SK-N-SH (cell line): ENCODE measurements around the gene ZNF280D. TPM values are rescaled to one million over a fixed set of nuclear protein-coding genes. Genes with fewer than 3 reads are reported as not detected.

Experiments used
- CTCF ChIA-PET: fragments of 300-600, 350-600 bp; formaldehyde crosslinking; extraction: SDS; loops from one replicate; lab custom pipeline; 2021; lab: Yijun Ruan, JAX
- POLR2A ChIA-PET: fragments of 350-600 bp; sonication (Branson Sonifier 250); formaldehyde crosslinking; extraction: SDS; loops from one replicate; lab custom pipeline; 2020; ENCODE audit warnings: antibody characterized with exemption, inconsistent platforms; lab: Yijun Ruan, JAX
- DNase-seq: peaks from one replicate; pipeline ENCODE4 v3.0.0; 2012
- H2AFZ ChIP-seq: fragments of 200-600 bp; sonication (generic); 2 replicates; pipeline ENCODE4 v1.8.1; 2016; ENCODE audit warnings: antibody characterized with exemption, mild to moderate bottlenecking, low read depth
- H3F3A ChIP-seq: fragments of 200-600 bp; sonication (generic); replicated peaks from 2 replicates; pipeline ENCODE3; 2016; ENCODE audit warnings: antibody characterized with exemption, mild to moderate bottlenecking; ENCODE audit not compliant: insufficient read depth
- H3K27ac ChIP-seq, 2 experiments: fragments of 200-500 bp in 1 of 2; fragments of 200-600 bp in 1 of 2; sonication (Bioruptor generic) in 1 of 2; sonication (generic), shearing (Covaris generic) in 1 of 2; 2 replicates each; pipeline versions ENCODE4 v1.5.1 to v1.6.1; 2014 to 2016; ENCODE audit warnings: low read depth in 2 of 2, inconsistent platforms in 1 of 2, low read length in 1 of 2, mild to moderate bottlenecking in 1 of 2, mixed read lengths in 1 of 2
- H3K27me3 ChIP-seq: fragments of 200-600 bp; sonication (generic), shearing (Covaris generic); 2 replicates; pipeline ENCODE4 v1.6.1; 2016; ENCODE audit warnings: mixed run types; ENCODE audit not compliant: insufficient read depth
- H3K36me3 ChIP-seq, 2 experiments: fragments of 200-500 bp in 1 of 2; fragments of 200-600 bp in 1 of 2; sonication (Bioruptor generic) in 1 of 2; sonication (generic) in 1 of 2; replicated peaks in 1 of 2; 2 replicates each; pipeline versions ENCODE3 to v1.5.1; 2014 to 2016; ENCODE audit warnings: low read length in 1 of 2, mild to moderate bottlenecking in 1 of 2; ENCODE audit not compliant: insufficient read depth in 2 of 2, control insufficient read depth in 1 of 2
- H3K4me1 ChIP-seq, 2 experiments: fragments of 200-500 bp in 1 of 2; fragments of 200-600 bp in 1 of 2; sonication (Bioruptor generic) in 1 of 2; sonication (generic), shearing (Covaris generic) in 1 of 2; 2 replicates each; pipeline versions ENCODE4 v1.5.1 to v1.6.1; 2014 to 2016; ENCODE audit warnings: low read depth in 1 of 2, low read length in 1 of 2, mixed run types in 1 of 2; ENCODE audit not compliant: insufficient read depth in 2 of 2, control insufficient read depth in 1 of 2
- H3K4me2 ChIP-seq: fragments of 200-600 bp; sonication (generic), shearing (Covaris generic); 2 replicates; pipeline ENCODE4 v1.6.1; 2017; ENCODE audit warnings: mixed run types
- H3K4me3 ChIP-seq, 2 experiments: fragments of 200-500 bp in 1 of 2; fragments of 200-600 bp in 1 of 2; sonication (Bioruptor generic) in 1 of 2; sonication (generic), shearing (Covaris generic) in 1 of 2; 2 replicates each; pipeline versions ENCODE4 v1.5.1 to v1.8.1; 2014 to 2016; ENCODE audit warnings: low read depth in 2 of 2, inconsistent platforms in 1 of 2, low read length in 1 of 2, mild to moderate bottlenecking in 1 of 2, mixed read lengths in 1 of 2, moderate library complexity in 1 of 2
- H3K79me2 ChIP-seq: fragments of 200-600 bp; sonication (generic); 2 replicates; pipeline ENCODE4 v1.8.1; 2017; ENCODE audit warnings: mild to moderate bottlenecking; ENCODE audit not compliant: insufficient read depth
- H3K9ac ChIP-seq: fragments of 200-600 bp; sonication (generic); 2 replicates; pipeline ENCODE4 v1.6.1; 2017; ENCODE audit warnings: mixed run types
- H3K9me2 ChIP-seq: fragments of 200-600 bp; sonication (generic); 2 replicates; pipeline ENCODE4 v1.6.1; 2017; ENCODE audit warnings: mixed run types
- H3K9me3 ChIP-seq: fragments of 200-600 bp; sonication (generic); 2 replicates; pipeline ENCODE4 v1.6.1; 2017; ENCODE audit warnings: mixed run types, mild to moderate bottlenecking, moderate library complexity
- H4K20me1 ChIP-seq: fragments of 200-600 bp; sonication (generic); 2 replicates; pipeline ENCODE4 v1.6.1; 2017; ENCODE audit warnings: mild to moderate bottlenecking, mixed run types; ENCODE audit not compliant: insufficient read depth
- CHD2 ChIP-seq: fragments of 150-350 bp; IDR thresholded peaks from 2 replicates; pipeline ENCODE4 v1.6.1; 2018; ENCODE audit warnings: low read length; ENCODE audit not compliant: partially characterized antibody
- EZH2phosphoT487 ChIP-seq: fragments of 200-600 bp; sonication (generic); IDR thresholded peaks from 2 replicates; pipeline ENCODE4 v1.6.1; 2017; ENCODE audit warnings: low read depth, mixed run types, mild to moderate bottlenecking, antibody characterized with exemption, moderate library complexity, borderline replicate concordance
- FOSL2 ChIP-seq: IDR thresholded peaks from 2 replicates; pipeline ENCODE4 v1.4.0; 2012; ENCODE audit warnings: low read depth, mild to moderate bottlenecking, moderate library complexity, borderline replicate concordance
- FOXJ3 ChIP-seq: sonication (generic); formaldehyde crosslinking; IDR thresholded peaks from 2 replicates; pipeline ENCODE4 v1.5.1; 2020; ENCODE audit warnings: mild to moderate bottlenecking, missing genetic modification reagents
- JUND ChIP-seq: IDR thresholded peaks from 2 replicates; pipeline ENCODE4 v1.4.0; 2012
- MEF2A ChIP-seq: IDR thresholded peaks from 2 replicates; pipeline ENCODE4 v1.4.0; 2012; ENCODE audit warnings: low read depth, borderline replicate concordance
- MXI1 ChIP-seq: IDR thresholded peaks from 2 replicates; pipeline ENCODE4 v1.6.1; 2012; ENCODE audit warnings: mild to moderate bottlenecking, low read depth, low read length, improper control_type of control experiment
- NFIC ChIP-seq: IDR thresholded peaks from 2 replicates; pipeline ENCODE4 v1.4.0; 2012; ENCODE audit warnings: borderline replicate concordance
- NRF1 ChIP-seq: IDR thresholded peaks from 2 replicates; pipeline ENCODE4 v1.6.1; 2012; ENCODE audit warnings: low read depth, mild to moderate bottlenecking, low read length
- RCOR1 ChIP-seq: fragments of 150-350 bp; IDR thresholded peaks from 2 replicates; pipeline ENCODE4 v1.6.1; 2017; ENCODE audit warnings: antibody characterized with exemption, low read length
- SMC3 ChIP-seq: IDR thresholded peaks from 2 replicates; pipeline ENCODE4 v1.6.1; 2012; ENCODE audit warnings: low read depth, low read length, improper control_type of control experiment
- TAF1 ChIP-seq: IDR thresholded peaks from 2 replicates; pipeline ENCODE4 v1.6.1; 2012; ENCODE audit warnings: low read depth, mild to moderate bottlenecking, low read length, moderate library complexity, borderline replicate concordance
- TCF12 ChIP-seq: IDR thresholded peaks from 2 replicates; pipeline ENCODE4 v1.4.0; 2012
- TEAD4 ChIP-seq: IDR thresholded peaks from 2 replicates; pipeline ENCODE4 v1.4.0; 2012; ENCODE audit warnings: mild to moderate bottlenecking, borderline replicate concordance; ENCODE audit not compliant: insufficient read depth
- YY1 ChIP-seq: IDR thresholded peaks from 2 replicates; pipeline ENCODE4 v1.4.0; 2012; ENCODE audit warnings: low read depth, mild to moderate bottlenecking
- WGBS: methylation state at CpG from one replicate; pipeline ENCODE4 v1.1.6; 2017; ENCODE audit warnings: low lambda C conversion rate; 5-methylcytosine and 5-hydroxymethylcytosine counted together
- polyA plus RNA-seq, 3 experiments: library from polyadenylated mRNA; depleted of rRNA; stranded (reverse); fragments of >200 nt; gene quantifications; 2 replicates each; pipeline ENCODE4 v1.2.3, GENCODE V29; 2012
- TF ChIP-seq, protein P1 (sequence below): IDR thresholded peaks from 2 replicates; pipeline ENCODE4 v1.4.0; 2012; ENCODE audit warnings: low read depth, borderline replicate concordance
- TF ChIP-seq, protein P2 (sequence below): fragments of 150-350 bp; IDR thresholded peaks from 2 replicates; pipeline ENCODE4 v1.6.1; 2017; ENCODE audit warnings: antibody characterized with exemption, low read length, low read depth, borderline replicate concordance
- TF ChIP-seq, protein P3 (sequence below): fragments of 150-350 bp; IDR thresholded peaks from 2 replicates; pipeline ENCODE4 v1.6.1; 2016; ENCODE audit warnings: mild to moderate bottlenecking, low read depth, low read length
- TF ChIP-seq, protein P4 (sequence below): IDR thresholded peaks from 2 replicates; pipeline ENCODE4 v1.4.0; 2012; ENCODE audit warnings: low read depth, borderline replicate concordance
- TF ChIP-seq, protein P5 (sequence below): IDR thresholded peaks from 2 replicates; pipeline ENCODE4; 2012

ZNF280D gene
- polyA plus RNA-seq, 1 of the 3 experiments (the other 2 are of a cell fraction): 5.4 TPM

DNA sequence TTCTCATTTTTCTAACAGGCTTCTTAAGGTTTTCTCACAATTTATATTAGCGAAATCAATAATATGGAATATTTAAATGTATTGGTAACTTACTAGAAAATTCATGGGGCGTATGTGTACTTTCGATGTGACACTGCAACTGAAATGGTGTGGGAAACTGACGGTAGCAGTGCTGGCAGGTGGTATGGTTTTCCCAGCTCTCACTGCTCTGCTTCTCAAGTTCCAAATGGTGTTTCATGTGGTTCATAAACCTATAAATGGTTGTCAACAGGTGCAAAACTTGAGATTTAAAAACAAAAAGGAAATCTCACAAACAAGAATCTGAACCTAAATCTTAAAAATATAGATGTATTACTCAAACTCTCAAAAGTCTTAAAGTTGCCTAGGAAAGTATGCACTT lies 54.7 kb downstream of the ZNF280D start (continued):
- TF ChIP-seq, protein P1, sequence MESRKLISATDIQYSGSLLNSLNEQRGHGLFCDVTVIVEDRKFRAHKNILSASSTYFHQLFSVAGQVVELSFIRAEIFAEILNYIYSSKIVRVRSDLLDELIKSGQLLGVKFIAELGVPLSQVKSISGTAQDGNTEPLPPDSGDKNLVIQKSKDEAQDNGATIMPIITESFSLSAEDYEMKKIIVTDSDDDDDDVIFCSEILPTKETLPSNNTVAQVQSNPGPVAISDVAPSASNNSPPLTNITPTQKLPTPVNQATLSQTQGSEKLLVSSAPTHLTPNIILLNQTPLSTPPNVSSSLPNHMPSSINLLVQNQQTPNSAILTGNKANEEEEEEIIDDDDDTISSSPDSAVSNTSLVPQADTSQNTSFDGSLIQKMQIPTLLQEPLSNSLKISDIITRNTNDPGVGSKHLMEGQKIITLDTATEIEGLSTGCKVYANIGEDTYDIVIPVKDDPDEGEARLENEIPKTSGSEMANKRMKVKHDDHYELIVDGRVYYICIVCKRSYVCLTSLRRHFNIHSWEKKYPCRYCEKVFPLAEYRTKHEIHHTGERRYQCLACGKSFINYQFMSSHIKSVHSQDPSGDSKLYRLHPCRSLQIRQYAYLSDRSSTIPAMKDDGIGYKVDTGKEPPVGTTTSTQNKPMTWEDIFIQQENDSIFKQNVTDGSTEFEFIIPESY: no peak
- TF ChIP-seq EZH2phosphoT487 (no peak), NRF1 (no peak), TAF1 (no peak), SMC3 (no peak), FOXJ3 (no peak), RCOR1 (no peak), TEAD4 (no peak)
- TF ChIP-seq, protein P2, sequence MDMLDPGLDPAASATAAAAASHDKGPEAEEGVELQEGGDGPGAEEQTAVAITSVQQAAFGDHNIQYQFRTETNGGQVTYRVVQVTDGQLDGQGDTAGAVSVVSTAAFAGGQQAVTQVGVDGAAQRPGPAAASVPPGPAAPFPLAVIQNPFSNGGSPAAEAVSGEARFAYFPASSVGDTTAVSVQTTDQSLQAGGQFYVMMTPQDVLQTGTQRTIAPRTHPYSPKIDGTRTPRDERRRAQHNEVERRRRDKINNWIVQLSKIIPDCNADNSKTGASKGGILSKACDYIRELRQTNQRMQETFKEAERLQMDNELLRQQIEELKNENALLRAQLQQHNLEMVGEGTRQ: no peak

DNA sequence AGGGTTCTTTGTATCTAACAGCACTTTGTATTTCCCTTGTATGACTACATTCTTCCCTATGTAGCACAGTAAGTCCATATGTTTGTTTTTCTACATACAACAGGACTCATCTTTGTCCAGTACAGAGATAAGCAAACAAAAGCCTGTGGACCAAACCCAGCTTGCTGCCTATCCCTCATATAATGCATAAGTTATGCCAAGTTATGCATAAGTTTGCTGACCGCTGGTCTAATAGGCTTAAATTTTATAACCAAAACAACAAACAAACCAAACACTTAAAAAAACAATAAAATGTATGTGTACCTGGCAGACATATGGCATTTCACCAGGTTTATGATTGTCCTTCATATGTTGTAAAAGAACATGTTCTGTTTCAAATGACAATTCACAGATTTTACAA lies 56.0 kb downstream of the ZNF280D start:
- Histone ChIP-seq H2AFZ (no peak overlapping the region), H3K9me2 (no peaks in the 10 kb centered on the region), H3K79me2 (no peaks in the 10 kb centered on the region), H3K4me3 (no peak overlapping the region), H3K27me3 (no peaks in the 10 kb centered on the region), H3F3A (no peaks in the 10 kb centered on the region), H3K27ac (no peak overlapping the region), H3K4me1 (no peaks in the 10 kb centered on the region), H3K9me3 (no peaks in the 10 kb centered on the region), H3K4me2 (no peak overlapping the region), H3K9ac (no peak overlapping the region), H4K20me1 (no peaks in the 10 kb centered on the region), H3K36me3 (peaks cover 48 to 55% of the 10 kb centered on the region in 2 experiments)
- TF ChIP-seq TAF1 (no peak), JUND (no peak), MXI1 (no peak), EZH2phosphoT487 (no peak), NFIC (no peak), CHD2 (no peak), YY1 (no peak), TCF12 (no peak), RCOR1 (no peak), FOSL2 (no peak), MEF2A (no peak)
- TF ChIP-seq, protein P3, sequence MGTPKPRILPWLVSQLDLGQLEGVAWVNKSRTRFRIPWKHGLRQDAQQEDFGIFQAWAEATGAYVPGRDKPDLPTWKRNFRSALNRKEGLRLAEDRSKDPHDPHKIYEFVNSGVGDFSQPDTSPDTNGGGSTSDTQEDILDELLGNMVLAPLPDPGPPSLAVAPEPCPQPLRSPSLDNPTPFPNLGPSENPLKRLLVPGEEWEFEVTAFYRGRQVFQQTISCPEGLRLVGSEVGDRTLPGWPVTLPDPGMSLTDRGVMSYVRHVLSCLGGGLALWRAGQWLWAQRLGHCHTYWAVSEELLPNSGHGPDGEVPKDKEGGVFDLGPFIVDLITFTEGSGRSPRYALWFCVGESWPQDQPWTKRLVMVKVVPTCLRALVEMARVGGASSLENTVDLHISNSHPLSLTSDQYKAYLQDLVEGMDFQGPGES: no peak
- TF ChIP-seq, protein P4, sequence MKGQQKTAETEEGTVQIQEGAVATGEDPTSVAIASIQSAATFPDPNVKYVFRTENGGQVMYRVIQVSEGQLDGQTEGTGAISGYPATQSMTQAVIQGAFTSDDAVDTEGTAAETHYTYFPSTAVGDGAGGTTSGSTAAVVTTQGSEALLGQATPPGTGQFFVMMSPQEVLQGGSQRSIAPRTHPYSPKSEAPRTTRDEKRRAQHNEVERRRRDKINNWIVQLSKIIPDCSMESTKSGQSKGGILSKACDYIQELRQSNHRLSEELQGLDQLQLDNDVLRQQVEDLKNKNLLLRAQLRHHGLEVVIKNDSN: no peak
- TF ChIP-seq, protein P5, sequence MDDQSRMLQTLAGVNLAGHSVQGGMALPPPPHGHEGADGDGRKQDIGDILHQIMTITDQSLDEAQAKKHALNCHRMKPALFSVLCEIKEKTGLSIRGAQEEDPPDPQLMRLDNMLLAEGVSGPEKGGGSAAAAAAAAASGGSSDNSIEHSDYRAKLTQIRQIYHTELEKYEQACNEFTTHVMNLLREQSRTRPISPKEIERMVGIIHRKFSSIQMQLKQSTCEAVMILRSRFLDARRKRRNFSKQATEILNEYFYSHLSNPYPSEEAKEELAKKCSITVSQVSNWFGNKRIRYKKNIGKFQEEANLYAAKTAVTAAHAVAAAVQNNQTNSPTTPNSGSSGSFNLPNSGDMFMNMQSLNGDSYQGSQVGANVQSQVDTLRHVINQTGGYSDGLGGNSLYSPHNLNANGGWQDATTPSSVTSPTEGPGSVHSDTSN: no peak
- TF ChIP-seq, protein P1: no peak
- ChIA-PET POLR2A (no interaction called here), CTCF (interaction anchor here (1.3 kb wide), 1 partner anchor 17 kb away, joined by 3 read pairs; no protein-coding TSS in a partner anchor)
- DNase-seq: no peak
- 97% methylated on average over 1 of the region's 1 CpG for WGBS
